ENCODE results near the gene SLC44A3.

DNA sequence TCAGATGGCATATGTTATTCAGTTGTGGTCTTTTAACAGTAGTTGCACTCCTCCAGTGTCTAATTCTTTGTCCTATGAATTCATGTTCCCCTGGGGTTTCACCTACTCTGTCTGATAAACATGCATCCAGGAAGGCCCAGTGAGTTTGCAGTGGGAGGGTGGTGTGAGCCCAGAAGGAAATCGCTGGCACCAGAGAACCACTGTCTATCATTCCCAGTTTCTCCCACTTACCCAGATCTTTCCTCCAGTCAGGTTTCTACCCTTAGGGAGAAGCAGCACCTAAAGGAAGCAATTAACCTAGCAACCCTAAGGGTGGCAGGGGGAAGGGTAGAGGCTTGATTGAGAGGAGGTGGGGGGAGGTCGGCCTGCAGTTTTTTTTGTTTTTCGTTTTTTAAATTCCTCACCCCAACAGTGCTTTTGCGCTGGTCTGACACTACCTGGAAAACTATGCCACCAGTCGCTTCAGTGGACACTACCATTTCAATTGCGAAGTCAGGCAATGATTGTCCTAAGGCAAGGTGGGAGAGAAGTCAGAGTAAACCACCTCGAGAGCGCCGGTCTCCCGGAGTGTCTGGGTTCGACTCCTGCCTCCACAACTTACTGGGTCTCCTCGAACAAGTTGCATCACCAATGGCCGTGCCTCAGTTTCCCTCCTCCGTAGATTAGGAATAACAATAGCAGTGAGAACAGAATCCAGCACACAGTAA lies 766 bp upstream of the SLC44A3 start:
- TF ChIP-seq POLR2A (IDR thresholded peaks at IDR 0.05): no peak
- TF ChIP-seq, protein P1, sequence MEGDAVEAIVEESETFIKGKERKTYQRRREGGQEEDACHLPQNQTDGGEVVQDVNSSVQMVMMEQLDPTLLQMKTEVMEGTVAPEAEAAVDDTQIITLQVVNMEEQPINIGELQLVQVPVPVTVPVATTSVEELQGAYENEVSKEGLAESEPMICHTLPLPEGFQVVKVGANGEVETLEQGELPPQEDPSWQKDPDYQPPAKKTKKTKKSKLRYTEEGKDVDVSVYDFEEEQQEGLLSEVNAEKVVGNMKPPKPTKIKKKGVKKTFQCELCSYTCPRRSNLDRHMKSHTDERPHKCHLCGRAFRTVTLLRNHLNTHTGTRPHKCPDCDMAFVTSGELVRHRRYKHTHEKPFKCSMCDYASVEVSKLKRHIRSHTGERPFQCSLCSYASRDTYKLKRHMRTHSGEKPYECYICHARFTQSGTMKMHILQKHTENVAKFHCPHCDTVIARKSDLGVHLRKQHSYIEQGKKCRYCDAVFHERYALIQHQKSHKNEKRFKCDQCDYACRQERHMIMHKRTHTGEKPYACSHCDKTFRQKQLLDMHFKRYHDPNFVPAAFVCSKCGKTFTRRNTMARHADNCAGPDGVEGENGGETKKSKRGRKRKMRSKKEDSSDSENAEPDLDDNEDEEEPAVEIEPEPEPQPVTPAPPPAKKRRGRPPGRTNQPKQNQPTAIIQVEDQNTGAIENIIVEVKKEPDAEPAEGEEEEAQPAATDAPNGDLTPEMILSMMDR (IDR thresholded peaks at IDR 0.05): no peak
